Measurements from ENCODE around the gene PAQR5.

PAQR5 gene

GRCh38 chr15:69292826-69293420, 5.8 kb upstream of the PAQR5 start:
- TF ChIP-seq CTCF (IDR thresholded peaks at IDR 0.05; ENCODE audit: low read depth, low read length): no peak
- H3K4me3 ChIP-seq (ENCODE audit: low read depth, low read length): no peak overlapping the region
- peaks cover 12% of the 10 kb centered on the region for H3K4me1 ChIP-seq
- H3K36me3 ChIP-seq: no peaks in the 10 kb centered on the region
- no peak for DNase-seq
- H3K9me3 ChIP-seq: no peaks in the 10 kb centered on the region
- no peaks in the 10 kb centered on the region for H3K27me3 ChIP-seq

- H3K4me3 ChIP-seq (ENCODE audit: low read depth, low read length): no peak overlapping the region
- H3K36me3 ChIP-seq: no peaks in the 10 kb centered on the region
- peaks cover 5% of the 10 kb centered on the region; the same call in 1 of the 2 replicates for H3K4me1 ChIP-seq
- DNase-seq: no peak
- peaks cover 2% of the 10 kb centered on the region for H3K27me3 ChIP-seq
- no peaks in the 10 kb centered on the region for H3K9me3 ChIP-seq
- TF ChIP-seq CTCF (IDR thresholded peaks at IDR 0.05; ENCODE audit: low read depth, low read length): no peak
Observed at GRCh38 chr15:69293741-69294615, 4.7 kb upstream of the PAQR5 start.

- Histone ChIP-seq H3K36me3 (no peaks in the 10 kb centered on the region), H3K9me3 (no peaks in the 10 kb centered on the region), H3K4me3 (ENCODE audit: low read depth, low read length) (no peak overlapping the region), H3K4me1 (no peaks in the 10 kb centered on the region), H3K27me3 (peaks cover 15% of the 10 kb centered on the region)
- no peak for DNase-seq
- no peak for TF ChIP-seq CTCF (IDR thresholded peaks at IDR 0.05; ENCODE audit: low read depth, low read length)
Observed at GRCh38 chr15:69296606-69297005, 2.1 kb upstream of the PAQR5 start.

- peaks cover 15% of the 10 kb centered on the region for H3K27me3 ChIP-seq
- no peak for TF ChIP-seq CTCF (IDR thresholded peaks at IDR 0.05; ENCODE audit: low read depth, low read length)
Observed at GRCh38 chr15:69297642-69298353, 914 bp upstream of the PAQR5 start.

GRCh38 chr15:69298354-69298696, 387 bp upstream of the PAQR5 start:
- no peak for DNase-seq
- H3K4me3 ChIP-seq (ENCODE audit: low read depth, low read length): peak overlapping the region; percentile 31
- H3K27me3 ChIP-seq: peaks cover 15% of the 10 kb centered on the region

More at GRCh38 chr15:69297642-69298353, 914 bp upstream of the PAQR5 start:
- DNase-seq: no peak
- H3K36me3 ChIP-seq: no peaks in the 10 kb centered on the region
- H3K9me3 ChIP-seq: no peaks in the 10 kb centered on the region
- H3K4me3 ChIP-seq (ENCODE audit: low read depth, low read length): no peak overlapping the region
- no peaks in the 10 kb centered on the region for H3K4me1 ChIP-seq

More at GRCh38 chr15:69298354-69298696, 387 bp upstream of the PAQR5 start:
- Histone ChIP-seq H3K36me3 (no peaks in the 10 kb centered on the region), H3K4me1 (no peaks in the 10 kb centered on the region), H3K9me3 (no peaks in the 10 kb centered on the region)
- TF ChIP-seq CTCF (IDR thresholded peaks at IDR 0.05; ENCODE audit: low read depth, low read length): no peak
